Activated effector memory CD4-positive, alpha-beta T cell treated with Interleukin-2 at 50 U/mL for 16 hours (primary cell): Measurements from ENCODE around the gene RIPOR2.

ENCODE experiments used
- DNase-seq: peaks from one replicate; pipeline ENCODE4 v3.0.0-alpha.2; 2020

RIPOR2 gene

DNA sequence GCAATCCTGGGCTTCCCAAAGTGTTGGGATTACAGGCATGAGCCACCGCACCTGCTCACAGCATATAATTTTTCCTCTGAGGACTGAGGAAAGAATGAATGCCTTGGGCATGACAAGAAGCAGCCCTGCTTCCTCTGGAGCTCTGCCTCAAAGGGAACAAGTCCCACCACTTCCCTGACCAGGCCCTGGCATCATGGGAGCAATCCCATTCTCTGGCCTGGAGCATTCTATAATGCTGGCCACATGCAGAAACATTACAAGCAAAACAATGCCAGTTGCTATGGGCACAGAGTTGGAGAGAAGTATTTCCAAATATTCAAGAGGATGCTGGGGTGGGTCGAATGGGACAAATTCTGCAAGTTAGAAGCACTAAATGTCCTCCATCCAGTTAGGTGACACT lies 95.6 kb downstream of the RIPOR2 start:
- DNase-seq = no peak

DNA sequence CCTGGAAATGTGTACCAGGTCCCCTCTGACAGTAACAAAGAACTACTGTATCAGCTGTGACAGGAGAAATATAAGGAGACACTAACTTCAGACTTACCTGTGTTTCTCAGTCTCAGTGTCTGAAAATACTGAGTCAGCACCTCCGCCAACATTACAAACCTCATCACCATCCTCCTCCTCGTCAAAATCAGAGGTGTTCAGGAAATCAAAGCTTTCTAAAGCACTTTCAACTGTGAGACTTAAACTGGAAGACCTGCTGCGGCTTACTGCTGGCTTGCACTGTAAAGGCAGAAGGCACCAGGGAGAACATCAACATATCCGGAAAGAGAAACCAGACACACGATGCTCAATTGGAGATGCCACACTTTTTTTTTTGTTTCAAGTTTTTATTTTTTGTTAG lies 96.8 kb downstream of the RIPOR2 start:
- no peak for DNase-seq

DNA sequence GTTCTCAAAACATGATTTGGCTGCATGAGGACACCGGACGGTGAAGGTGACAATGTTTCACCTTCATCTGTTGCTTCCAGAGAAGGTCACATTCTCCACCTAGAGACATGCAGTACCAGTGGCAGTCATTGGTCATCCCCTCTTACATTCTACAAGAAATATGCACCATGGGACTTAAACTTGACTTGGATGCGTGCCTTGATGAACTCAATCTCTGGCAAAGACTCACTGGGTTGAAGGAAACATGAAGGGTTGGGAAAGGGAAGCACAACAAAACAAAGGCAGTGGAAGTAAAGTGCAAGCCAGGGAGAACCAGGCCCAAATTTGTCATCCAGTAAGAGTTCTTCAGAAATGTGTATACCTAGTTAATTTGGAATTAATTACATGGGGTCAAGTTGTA lies 97.7 kb downstream of the RIPOR2 start:
- DNase-seq = no peak

DNA sequence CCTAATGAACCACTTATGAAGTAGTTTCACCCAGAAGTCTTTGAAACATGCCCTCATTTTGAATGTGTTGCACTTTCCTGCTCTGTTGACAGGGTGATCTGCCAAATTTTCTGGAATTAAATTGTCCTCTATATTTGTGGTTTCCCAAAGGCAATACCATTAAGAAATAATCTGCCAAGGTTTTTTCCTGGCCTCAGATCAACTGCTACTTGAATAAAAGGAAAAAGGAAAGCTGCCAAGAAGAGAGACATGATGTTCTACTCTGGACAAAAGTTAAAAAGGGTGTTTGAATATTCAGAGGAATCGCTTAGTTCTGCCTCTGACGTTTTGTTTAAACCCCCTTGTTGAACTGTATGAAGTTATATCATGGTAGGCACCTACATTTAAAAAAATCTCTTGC lies 99.7 kb downstream of the RIPOR2 start:
- DNase-seq = no peak

DNA sequence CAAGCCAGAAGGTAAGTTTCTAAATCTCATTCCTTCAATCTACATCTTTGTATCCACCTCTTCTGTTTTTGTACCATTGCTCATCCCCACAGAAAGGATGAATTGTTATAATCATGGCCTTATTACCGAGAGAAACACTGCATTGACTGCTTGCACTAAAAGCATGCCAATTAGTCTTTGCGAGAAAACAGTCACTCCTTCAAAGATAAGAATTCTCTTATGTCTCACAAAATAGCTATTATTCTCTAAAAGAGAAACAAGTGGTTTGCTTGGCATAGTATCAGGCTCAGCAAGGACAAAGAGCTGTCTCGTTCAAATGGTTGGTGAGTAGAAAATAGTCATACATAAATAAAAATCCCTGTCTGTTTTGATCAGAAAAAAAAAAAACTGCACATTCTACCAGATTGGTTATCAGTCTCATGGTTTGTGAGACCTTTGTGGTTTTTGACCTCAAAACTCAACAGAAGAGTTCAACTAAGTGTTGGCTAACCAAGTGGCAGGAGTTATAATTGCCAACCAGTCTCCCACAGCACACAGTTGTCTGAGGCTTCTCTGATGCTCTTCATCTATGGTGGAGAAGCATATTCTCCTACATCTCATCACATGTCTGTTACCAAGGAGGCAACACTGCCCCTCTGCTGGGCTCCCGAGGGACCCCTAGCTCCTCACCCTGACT lies 101.9 kb downstream of the RIPOR2 start:
- DNase-seq = no peak

DNA sequence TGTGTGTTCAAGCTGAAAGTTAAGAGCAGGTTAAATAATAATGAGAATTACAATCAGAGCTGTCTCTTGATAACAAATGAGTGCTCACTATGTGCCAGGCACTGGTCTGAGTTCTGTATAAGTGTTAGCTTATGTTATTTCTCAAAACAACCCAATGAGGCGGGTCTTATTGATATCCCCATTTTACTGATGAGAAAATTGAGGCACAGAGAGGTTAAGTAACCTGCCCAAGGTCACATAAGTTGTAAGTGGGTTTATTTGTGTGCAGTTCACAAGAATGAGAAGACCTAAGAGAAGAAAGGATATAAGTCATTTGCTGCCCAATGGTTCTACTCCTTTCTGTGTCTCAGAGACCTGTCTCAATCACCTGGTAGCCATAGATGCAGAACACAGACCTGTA lies 103.0 kb downstream of the RIPOR2 start:
- no peak for DNase-seq

DNA sequence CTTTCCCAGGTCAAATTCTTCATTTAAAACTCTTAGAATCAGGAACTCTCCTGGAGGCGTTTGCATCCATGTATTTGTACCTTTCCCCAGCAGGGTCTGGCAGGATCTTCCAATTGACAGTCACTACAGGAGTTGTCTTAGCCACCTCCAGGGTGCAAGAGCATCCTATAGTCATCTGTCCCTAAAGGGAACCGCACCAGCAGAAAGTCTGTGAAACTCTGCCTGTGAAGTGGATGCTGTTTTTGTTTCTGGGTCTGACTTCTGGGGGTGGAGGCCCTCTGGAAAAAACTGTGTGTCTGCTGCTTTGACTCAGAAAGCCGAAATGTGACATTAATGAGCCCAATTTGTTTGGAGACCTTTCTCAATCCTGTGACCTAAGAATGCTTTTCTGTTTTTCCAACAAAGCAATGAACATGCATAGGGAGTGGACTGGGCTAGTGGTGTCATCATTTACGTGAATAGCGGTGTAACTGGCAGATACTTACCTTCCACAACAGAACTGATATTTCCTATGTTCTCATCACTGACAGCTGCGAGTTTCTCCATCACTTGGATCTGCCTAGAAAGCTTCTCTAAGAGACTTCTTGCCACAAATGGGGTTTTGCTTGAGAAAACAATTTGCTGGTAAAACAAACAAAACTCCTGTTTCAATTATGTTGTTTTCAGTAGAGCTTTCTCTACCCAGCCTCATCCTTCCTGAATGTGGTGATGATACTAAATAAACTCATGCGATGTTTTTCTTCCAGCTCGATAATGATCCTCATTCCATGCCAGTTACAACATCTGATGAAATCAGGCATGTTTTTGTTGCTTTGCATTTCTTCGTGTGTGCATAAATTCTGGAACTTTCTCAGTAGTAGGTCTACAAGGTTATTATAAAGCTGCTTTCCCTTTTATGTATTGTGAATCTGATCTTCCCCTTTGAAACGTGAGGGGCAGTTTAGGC lies 103.7 kb downstream of the RIPOR2 start:
- DNase-seq = no peak

DNA sequence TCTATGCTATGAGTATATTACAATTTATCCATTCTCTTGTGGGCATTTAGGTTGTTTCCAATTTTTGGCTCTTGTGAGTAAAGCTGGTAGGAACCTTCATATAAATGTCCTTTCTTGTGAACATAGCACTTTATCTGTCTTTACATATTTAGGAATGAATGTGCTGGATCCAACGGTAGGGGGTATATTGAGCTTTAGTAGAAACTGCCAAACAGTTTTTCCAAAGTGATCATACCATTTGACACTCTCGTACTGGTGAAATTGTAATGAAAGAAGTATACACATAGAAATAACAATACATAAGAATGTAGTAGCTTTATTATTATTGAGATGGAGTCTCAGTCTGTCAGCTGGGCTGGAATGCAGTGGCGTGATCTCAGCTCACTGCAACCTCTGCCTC lies 106.1 kb downstream of the RIPOR2 start:
- DNase-seq = no peak

DNA sequence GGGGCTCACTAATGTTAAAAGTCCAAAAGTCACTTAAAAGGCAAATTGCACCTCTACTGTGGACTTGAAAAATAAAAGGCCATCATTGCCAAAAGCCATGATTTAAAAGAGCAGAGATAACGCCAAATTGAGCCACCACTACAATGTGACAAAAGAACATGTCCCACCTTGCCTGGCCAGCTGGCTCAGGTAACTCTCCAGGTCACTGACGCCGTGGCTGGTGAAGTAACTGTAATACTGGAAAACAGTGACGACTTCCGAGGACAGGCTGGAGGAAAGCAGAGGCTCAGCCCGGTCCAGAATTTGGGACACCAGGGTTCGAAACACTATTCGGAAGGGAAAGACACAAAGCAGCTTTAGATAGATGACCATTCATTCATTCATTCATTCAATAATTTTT lies 107.8 kb downstream of the RIPOR2 start:
- DNase-seq = no peak

DNA sequence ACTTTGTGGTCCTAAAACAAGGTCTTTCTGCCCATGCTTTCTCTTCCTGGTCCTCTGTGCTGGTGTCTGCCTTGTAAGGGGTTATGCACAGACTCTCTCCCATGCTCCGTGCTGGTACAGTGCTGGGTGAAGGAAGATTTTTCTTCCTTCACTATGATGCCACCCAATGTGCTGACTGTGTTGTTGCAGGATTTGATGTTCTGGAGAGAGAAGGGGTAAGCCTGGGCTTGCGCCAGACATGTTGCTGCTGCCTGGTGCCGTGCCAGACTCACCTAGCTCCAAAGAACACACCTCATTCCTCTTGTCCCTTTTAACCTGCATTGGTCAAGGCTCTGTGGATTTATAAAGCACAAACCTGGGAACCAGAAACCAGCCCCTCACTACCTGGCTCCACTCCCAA lies 108.6 kb downstream of the RIPOR2 start:
- no peak for DNase-seq

DNA sequence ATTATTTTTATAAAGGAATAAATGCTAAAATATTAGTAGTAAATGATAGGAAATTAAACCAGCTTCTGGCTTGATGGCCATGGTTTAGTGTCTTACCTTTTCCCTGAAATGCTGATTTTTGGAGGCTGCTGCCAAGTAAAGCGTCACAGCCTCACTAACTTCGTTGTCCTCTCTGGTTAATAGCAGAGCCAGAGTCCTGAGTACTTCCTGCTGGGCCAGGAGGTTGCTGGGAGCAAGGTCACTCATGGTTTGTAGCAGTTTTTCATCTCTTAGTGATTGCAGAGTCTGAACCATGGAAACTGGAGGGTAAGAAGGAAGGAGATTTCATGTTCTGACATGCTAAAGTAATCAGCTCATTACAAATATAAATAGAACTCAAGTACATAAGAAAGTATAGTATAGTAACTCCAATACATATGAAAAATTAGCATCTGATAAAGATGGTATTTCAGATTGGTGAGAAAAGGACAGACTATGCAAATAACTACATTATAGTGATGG lies 110.6 kb downstream of the RIPOR2 start:
- DNase-seq = no peak

DNA sequence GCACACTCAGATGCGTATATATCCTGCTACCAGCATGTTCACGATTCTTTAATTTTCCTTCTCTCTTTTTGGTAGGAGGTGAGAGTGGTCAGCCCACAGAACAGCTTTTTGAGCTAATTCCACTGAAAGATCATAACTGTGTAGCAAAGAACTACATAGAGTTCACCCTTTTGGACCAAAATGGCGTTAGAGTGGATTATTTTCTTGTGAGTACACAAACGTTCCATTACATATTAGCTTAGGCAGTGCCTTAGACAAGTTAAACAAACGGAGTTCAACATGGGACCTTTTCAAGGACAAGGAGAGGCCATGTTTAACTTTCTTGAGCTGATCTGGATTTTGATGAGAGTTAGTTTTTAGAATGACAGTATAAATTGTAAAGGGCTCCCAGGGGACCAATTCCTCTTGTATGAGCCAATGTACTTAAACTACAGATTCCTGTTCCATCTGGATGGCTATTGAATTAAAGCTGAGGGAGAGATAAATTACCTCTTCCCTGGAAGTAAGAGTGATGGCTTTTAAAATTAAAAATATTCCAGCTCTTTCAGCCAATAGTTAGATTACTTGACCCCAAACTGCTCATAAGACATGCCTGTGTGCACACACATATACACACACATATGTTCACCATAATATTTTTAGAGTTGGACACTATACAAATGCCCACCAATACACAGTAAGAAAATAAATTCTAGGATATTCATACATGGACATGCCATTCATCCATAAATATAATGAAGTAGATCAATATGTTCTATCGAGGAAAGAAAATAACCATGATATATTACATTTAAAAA lies 111.4 kb downstream of the RIPOR2 start:
- no peak for DNase-seq

DNA sequence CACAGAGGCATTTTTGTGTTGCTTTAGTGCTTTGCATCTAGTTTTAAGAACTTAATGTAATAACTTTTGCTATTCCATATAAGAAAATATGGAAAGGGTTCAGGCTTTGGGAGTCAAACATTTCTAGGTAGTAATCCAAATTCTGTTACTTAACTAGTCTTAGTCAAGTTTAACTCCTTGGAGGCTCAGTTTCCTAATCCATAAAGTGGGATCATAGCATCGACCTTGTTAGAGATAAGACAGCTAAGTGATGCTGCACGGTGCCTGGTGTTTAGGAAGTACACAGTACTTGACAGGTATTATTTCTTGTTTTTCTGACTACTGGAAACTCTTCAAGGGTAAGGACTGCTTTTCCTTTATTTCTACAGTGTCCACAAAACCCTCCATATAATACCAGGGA lies 112.6 kb downstream of the RIPOR2 start:
- no peak for DNase-seq

DNA sequence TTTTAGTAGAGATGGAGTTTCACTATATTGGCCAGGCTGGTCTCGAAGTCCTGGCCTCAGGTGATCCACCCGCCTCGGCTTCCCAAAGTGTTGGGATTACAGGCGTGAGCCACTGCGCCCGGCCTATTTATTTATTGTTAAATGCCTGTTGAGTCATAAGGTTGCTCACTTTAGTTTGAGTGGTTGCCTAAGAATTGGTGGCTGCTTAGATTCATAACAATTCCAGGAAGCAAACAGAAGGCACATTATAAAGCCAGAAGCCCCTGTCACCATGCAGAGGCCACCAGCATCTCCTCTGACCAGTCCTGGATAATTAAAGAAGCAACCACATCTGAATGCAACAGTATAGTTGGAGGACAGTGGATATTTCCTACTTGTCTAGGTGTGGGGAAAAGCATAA lies 113.1 kb downstream of the RIPOR2 start:
- no peak for DNase-seq

DNA sequence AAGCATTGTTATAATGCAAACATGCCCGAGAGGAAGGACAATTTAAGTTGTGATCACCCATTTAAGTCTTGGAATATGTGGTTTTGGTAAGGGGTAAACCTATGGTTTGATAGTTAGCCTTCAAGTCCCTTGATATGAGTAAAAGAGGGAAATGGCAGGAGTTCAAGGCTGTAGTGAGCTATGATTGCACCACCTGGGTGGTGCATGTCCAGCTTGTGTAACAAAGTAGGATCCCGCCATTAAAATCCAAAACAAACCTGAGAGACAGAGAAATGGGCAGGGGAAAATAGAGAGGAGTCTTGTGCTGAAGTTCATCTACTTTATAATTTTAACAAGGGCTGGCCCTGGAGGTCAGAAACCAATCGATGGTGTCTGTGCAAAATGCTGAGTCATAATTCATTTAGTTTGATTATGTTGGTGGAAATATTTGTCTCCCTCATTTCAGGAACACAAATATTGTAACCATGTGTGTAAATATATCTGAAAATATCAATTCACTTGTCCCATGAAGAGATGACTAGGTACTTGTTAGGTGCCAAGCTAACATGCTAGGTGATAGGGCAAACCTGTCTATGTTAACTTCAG lies 113.8 kb downstream of the RIPOR2 start:
- no peak for DNase-seq

DNA sequence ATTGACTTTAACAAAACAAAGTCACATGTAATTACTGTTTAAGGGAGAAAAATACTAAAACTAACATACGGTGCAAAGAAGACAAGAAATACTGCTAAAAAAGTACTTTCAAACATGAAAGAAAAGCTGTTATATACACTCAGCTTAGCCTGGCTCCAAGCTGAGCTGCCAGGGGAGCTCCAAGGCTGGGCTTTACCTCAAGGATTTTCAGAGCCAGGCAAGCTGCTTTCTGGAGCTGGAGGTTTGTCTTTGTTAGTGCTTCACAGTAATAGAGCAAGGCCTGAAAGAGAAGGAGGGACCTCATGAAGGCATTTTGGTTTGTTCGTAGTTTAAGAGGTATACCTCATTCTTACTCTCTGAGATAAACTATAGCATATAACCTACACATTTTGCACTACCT lies 117.4 kb downstream of the RIPOR2 start:
- no peak for DNase-seq

DNA sequence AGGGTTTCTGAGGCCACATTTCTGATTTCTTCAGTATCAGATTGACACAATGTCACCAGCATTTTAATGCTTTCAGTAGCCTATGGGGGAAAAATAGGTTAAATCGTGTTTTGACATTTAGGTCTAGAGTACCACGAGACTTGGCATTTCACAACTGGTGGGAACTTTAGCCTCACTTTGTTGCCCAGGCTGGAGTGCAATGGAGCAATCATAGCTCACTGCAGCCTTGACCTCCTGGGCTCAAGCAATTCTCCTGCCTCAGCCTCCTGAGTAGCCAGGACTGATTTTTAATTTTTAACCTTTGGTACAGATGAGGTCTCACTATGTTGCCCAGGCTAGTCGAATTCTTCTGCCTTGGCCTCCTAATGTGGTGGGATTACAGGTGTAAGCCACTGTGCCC lies 126.0 kb downstream of the RIPOR2 start:
- no peak for DNase-seq

DNA sequence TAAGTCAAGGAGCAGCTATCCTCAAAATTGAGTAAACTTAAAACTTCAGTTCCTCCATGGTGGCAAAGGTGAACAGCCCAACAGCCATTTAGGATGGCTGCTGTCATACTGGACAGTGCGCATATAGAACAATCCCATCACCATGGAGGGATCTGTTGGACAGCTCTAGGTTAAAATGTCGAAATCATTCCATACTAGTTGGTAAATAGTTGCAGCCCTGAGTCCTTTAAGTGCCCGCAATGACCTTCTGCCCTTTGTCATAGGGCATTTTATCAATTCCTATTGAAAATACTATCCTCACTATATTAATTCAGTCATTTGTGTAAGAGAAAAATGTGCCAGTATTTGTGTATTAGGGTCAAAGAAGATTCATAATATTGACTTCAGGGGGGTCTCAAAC lies 128.2 kb downstream of the RIPOR2 start:
- DNase-seq = no peak

DNA sequence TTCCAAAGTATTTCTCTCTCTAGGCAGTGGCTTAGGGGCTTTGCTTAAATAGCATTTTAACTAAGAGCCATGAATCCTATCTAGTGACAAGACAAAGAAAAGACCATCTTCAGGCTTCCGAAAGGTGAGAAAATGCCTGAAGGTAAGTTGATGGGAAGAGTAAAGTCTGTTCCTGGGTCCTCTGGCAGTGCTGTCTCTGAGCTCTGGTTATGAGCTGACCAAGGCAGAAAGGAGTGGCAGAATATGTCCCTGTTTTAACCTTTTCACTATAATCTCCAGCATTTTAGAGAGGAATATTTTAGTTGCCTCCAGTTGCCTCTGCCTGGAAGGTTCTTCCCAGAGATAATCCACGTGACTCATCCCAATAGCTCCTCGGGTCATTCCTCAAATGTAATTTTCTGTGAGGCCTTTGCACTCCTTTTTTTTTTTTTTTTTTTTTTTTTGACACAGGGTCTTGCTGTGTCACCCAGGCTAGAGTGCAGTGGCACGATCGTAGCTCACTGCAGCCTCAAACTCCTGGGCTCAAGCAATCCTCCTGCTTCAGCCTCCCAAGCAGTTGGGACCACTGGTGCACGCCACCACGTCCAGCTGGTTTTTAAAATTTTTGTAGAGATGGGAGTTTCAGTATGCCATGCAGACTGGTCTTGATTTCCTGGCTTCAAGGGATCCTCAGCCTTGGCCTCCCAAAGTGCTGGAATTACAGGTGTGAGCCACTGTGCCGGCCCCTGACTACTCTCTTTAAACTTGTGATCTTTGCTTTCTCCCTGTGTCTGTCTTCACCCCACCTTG lies 133.3 kb downstream of the RIPOR2 start:
- DNase-seq = no peak

DNA sequence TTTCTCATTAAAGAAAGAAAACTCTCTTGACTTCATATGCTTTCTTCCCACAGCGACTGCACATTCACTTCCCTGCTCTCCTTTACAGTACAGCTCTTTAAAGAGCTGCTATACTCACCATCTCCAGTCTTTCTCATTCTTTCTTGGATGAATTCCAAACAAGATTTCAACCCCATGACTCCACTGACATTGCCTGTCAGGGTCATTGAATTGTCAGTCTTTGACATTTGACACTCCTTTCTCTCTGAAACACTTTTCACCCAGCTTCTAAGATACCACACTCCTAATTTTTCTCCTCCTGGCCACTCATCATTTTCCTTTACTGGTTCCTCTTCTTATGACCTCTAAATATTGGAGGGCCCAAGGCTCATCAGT lies 136.2 kb downstream of the RIPOR2 start:
- no peak for DNase-seq

DNA sequence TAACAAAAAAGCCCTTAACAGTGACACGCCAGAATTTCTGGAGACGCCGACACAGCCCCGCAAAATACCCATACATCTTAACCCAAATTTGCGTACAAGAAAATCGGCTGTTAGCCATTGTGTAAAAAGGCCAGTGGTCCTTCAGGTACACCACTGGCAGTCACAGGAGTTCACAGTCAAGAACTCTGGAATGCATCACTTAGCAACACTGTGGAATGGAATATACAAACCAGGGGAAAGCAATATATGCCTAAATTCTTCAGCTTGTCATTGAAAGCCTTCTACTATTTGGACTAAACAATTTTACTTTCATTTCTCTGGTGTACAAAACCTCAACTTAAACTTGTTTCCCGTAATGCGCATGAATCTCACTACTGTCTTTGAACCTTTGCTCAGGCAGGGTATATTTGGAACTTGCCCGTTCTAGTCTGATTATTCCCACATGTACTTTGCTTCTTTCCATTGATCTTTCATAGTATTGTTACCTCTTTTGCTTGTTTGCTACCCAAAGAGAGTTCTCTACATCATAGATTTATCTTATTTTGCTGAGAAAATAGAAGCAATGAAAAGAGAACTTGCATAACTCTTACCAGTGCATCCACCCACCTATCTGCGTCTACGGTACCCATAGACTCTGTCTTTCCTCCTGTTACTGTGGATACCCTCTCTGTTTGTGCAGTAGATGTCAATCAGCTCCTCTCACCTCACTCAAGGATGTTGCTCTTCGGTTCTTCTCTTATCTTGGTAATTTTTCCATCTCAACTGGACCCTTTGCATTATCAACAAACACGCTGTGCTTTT lies 136.8 kb downstream of the RIPOR2 start, which contains the start of gene ARMH2:
ARMH2 (minus strand) TSS at position 178 of the 801 bp plus-strand sequence; CDS start at position 118, 60 bp downstream.
- DNase-seq = no peak
